SK-N-SH treated with all-trans-retinoic acid at 6 μM for 48 hours (cell line): ENCODE measurements around the gene LINGO3.

Experiments used
- BACH2 ChIP-seq: fragments of 250-450 bp; sonication (Bioruptor Pico); IDR thresholded peaks from 2 replicates; pipeline ENCODE4 v1.9.0; 2021; ENCODE audit warnings: mild to moderate bottlenecking, borderline replicate concordance
- ISL1 ChIP-seq: fragments of 250-450 bp; sonication (Bioruptor Pico); IDR thresholded peaks from 2 replicates; pipeline ENCODE4 v2.1.2; 2022; ENCODE audit warnings: mild to moderate bottlenecking, moderate library complexity

GRCh38 chr19:2260341-2260805 is 47.6 kb downstream of the LINGO3 start:
- TF ChIP-seq BACH2 (CRISPR knock-in tag) (no peak), ISL1 (CRISPR knock-in tag) (no peak)
